ENCODE results near the gene BICDL2.

DNA sequence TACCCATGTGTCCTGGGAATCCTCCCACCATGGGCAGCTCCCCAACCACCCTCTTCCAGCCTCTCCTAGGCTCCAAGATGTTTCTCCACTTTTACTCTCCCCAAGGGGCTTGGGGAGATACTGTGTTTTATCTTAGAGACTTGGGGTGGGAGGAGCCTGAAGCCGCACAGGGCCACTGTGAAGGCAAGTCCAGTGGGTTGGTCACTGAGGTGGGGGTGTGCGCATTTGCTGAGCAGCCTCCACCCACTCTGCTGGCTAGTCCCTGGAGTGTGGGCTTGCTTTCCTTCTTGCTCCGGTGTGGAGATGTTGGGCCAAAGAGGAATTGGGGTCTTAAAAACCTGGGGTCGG, 28.1 kb downstream of the BICDL2 start:
- no peak for TF ChIP-seq BHLHE40 (IDR thresholded peaks at IDR 0.05; ENCODE audit: borderline replicate concordance)
- no peak for TF ChIP-seq FOXK2 (IDR thresholded peaks at IDR 0.05)
- no peak for TF ChIP-seq ELF4 (IDR thresholded peaks at IDR 0.05)
- no peak for TF ChIP-seq TARDBP (IDR thresholded peaks at IDR 0.05)
- no peak for TF ChIP-seq FOXM1 (IDR thresholded peaks at IDR 0.05; ENCODE audit: borderline replicate concordance)
- no peak for TF ChIP-seq SP1 (IDR thresholded peaks at IDR 0.05)
- no peak for TF ChIP-seq ZNF384 (IDR thresholded peaks at IDR 0.05)
- no peak for TF ChIP-seq HDGF (IDR thresholded peaks at IDR 0.05; ENCODE audit: borderline replicate concordance)
- no peak for TF ChIP-seq SUZ12 (IDR thresholded peaks at IDR 0.05)
- no peak for TF ChIP-seq NFRKB (IDR thresholded peaks at IDR 0.05)
- no peak for TF ChIP-seq CTBP1 (IDR thresholded peaks at IDR 0.05; ENCODE audit: borderline replicate concordance)
